ENCODE results near the gene SKAP2.

Gene SKAP2

GRCh38 chr7:26777385-26777784 lies 87.0 kb downstream of the SKAP2 start:
- DNase-seq (ENCODE audit: low read depth in 2 of 2): no peak

- DNase-seq (ENCODE audit: low read depth in 2 of 2): no peak
Observed at GRCh38 chr7:26760501-26760900, 103.9 kb downstream of the SKAP2 start.

- DNase-seq (ENCODE audit: low read depth in 2 of 2): no peak
Observed at GRCh38 chr7:26759108-26759507, 105.3 kb downstream of the SKAP2 start.

- no peak for DNase-seq (ENCODE audit: low read depth in 2 of 2)
Observed at GRCh38 chr7:26743205-26743604, 121.2 kb downstream of the SKAP2 start.

GRCh38 chr7:26735976-26736600 lies 128.3 kb downstream of the SKAP2 start:
- no peak for DNase-seq (ENCODE audit: low read depth in 2 of 2)

- DNase-seq (ENCODE audit: low read depth in 2 of 2): no peak
Observed at GRCh38 chr7:26729150-26729775, 135.1 kb downstream of the SKAP2 start.

GRCh38 chr7:26726051-26726450 lies 138.3 kb downstream of the SKAP2 start:
- no peak for DNase-seq (ENCODE audit: low read depth in 2 of 2)

- no peak for DNase-seq (ENCODE audit: low read depth in 2 of 2)
Observed at GRCh38 chr7:26724795-26725194, 139.6 kb downstream of the SKAP2 start.

- DNase-seq (ENCODE audit: low read depth in 2 of 2): no peak
Observed at GRCh38 chr7:26723129-26723528, 141.3 kb downstream of the SKAP2 start.

GRCh38 chr7:26721450-26721849 lies 142.9 kb downstream of the SKAP2 start:
- DNase-seq (ENCODE audit: low read depth in 2 of 2): no peak

GRCh38 chr7:26718063-26718462 lies 146.3 kb downstream of the SKAP2 start:
- DNase-seq (ENCODE audit: low read depth in 2 of 2): no peak

- no peak for DNase-seq (ENCODE audit: low read depth in 2 of 2)
Observed at GRCh38 chr7:26714438-26714837, 150.0 kb downstream of the SKAP2 start.

- DNase-seq (ENCODE audit: low read depth in 2 of 2): no peak
Observed at GRCh38 chr7:26714006-26714405, 150.4 kb downstream of the SKAP2 start.

GRCh38 chr7:26709210-26709990 lies 155.0 kb downstream of the SKAP2 start:
- no peak for DNase-seq (ENCODE audit: low read depth in 2 of 2)

- DNase-seq (ENCODE audit: low read depth in 2 of 2): no peak
Observed at GRCh38 chr7:26705567-26705966, 158.8 kb downstream of the SKAP2 start.

- no peak for DNase-seq (ENCODE audit: low read depth in 2 of 2)
Observed at GRCh38 chr7:26704786-26705185, 159.6 kb downstream of the SKAP2 start.

- no peak for DNase-seq (ENCODE audit: low read depth in 2 of 2)
Observed at GRCh38 chr7:26704036-26704435, 160.4 kb downstream of the SKAP2 start.

- DNase-seq (ENCODE audit: low read depth in 2 of 2): no peak
Observed at GRCh38 chr7:26700893-26701292, 163.5 kb downstream of the SKAP2 start.

- DNase-seq (ENCODE audit: low read depth in 2 of 2): no peak
Observed at GRCh38 chr7:26700386-26700785, 164.0 kb downstream of the SKAP2 start.

GRCh38 chr7:26699766-26700165 lies 164.6 kb downstream of the SKAP2 start:
- DNase-seq (ENCODE audit: low read depth in 2 of 2): no peak

GRCh38 chr7:26698806-26699205 lies 165.6 kb downstream of the SKAP2 start:
- no peak for DNase-seq (ENCODE audit: low read depth in 2 of 2)

- DNase-seq (ENCODE audit: low read depth in 2 of 2): no peak
Observed at GRCh38 chr7:26698194-26698593, 166.2 kb downstream of the SKAP2 start.

GRCh38 chr7:26696978-26697377 lies 167.4 kb downstream of the SKAP2 start:
- DNase-seq (ENCODE audit: low read depth in 2 of 2): no peak

Data from stimulated activated CD4-positive, alpha-beta T cell treated with anti-CD3 and anti-CD28 coated beads, Interleukin-15, amount 100 ng/mL, for 48 hours (primary cell).